K562 (cell line): ENCODE results near the gene ARID3B. TPM values are rescaled to one million over a fixed set of nuclear protein-coding genes. Genes with fewer than 3 reads are reported as not detected.

Experiments used
- ATAC-seq: fragments of 200-7000 bp; cut with Tn5 transposase; 3 replicates; pipeline ENCODE4 v1.9.1; 2020; ENCODE audit warnings: moderate library complexity
- BruUV-seq: library from RNA; stranded (reverse); fragments of 400-500 nt; replicated peaks from 2 replicates; lab custom pipeline; 2021; lab: Mats Ljungman, UMichigan
- CTCF ChIA-PET: fragments of 300-600 bp; formaldehyde crosslinking; extraction: SDS; loops from one replicate; lab custom pipeline; 2021; ENCODE audit warnings: low intra/inter-chr PET ratio; lab: Yijun Ruan, JAX
- POLR2A ChIA-PET: fragments of 300-600, 350-650 bp; sonication (Branson Sonifier 250); formaldehyde crosslinking; extraction: SDS; loops from one replicate; lab custom pipeline; 2021; ENCODE audit warnings: antibody characterized with exemption, inconsistent platforms; lab: Yijun Ruan, JAX
- DNase-seq, 4 experiments: peaks; one replicate each; pipeline versions ENCODE4 v3.0.0 to v3.0.0-alpha.2; 2011 to 2018; ENCODE audit warnings: low spot score in 3 of 4, mixed read lengths in 3 of 4; ENCODE audit errors: extremely low read depth in 1 of 4
- FAIRE-seq: peaks from 2 replicates; lab custom pipeline; 2011; peaks lifted over from hg19 to GRCh38; lab: Jason Lieb, UNC
- H2AFZ ChIP-seq: 2 replicates; pipeline ENCODE4 v1.6.0; 2011; ENCODE audit warnings: low read depth, low read length, control low read depth, inconsistent platforms
- H3K27ac ChIP-seq: fragments of 200-600 bp; 3 replicates; pipeline ENCODE4 v1.8.0; 2011; ENCODE audit warnings: low read depth, mild to moderate bottlenecking, control low read depth, inconsistent platforms, low read length, moderate library complexity, mixed read lengths; ENCODE audit errors: extremely low read depth
- H3K27me3 ChIP-seq, 2 experiments: fragments of 300-600 bp in 1 of 2; 2 replicates in 1 of 2; 3 replicates in 1 of 2; pipeline versions ENCODE4 v1.6.0 to v1.8.0; 2011; ENCODE audit warnings: inconsistent platforms in 2 of 2, low read length in 2 of 2, mild to moderate bottlenecking in 1 of 2, mixed read lengths in 1 of 2, moderate library complexity in 1 of 2; ENCODE audit not compliant: control insufficient read depth in 2 of 2, insufficient read depth in 2 of 2
- H3K36me3 ChIP-seq: fragments of 300-600 bp; 3 replicates; pipeline ENCODE4 v1.8.0; 2011; ENCODE audit warnings: mild to moderate bottlenecking, low read length, inconsistent platforms; ENCODE audit not compliant: control insufficient read depth, insufficient read depth
- H3K4me1 ChIP-seq, 2 experiments: fragments of 200-600 bp in 1 of 2; replicated peaks in 1 of 2; 2 replicates in 1 of 2; 3 replicates in 1 of 2; pipeline versions ENCODE4 v1.5.1 to v1.8.0; 2011; ENCODE audit warnings: inconsistent platforms in 2 of 2, low read length in 2 of 2, mild to moderate bottlenecking in 1 of 2, mixed read lengths in 1 of 2, moderate library complexity in 1 of 2; ENCODE audit not compliant: control insufficient read depth in 2 of 2, insufficient read depth in 2 of 2
- H3K4me2 ChIP-seq: 2 replicates; pipeline ENCODE4 v1.6.1; 2011; ENCODE audit warnings: low read length, control low read depth, inconsistent platforms, mixed read lengths; ENCODE audit not compliant: insufficient read depth
- H3K4me3 ChIP-seq: fragments of 200-600 bp; sonication (generic), shearing (Covaris generic); 2 replicates; pipeline ENCODE4 v1.5.1; 2016; ENCODE audit warnings: control low read depth, inconsistent platforms
- H3K79me2 ChIP-seq: fragments of 200-600 bp; 3 replicates; pipeline ENCODE4 v1.8.0; 2011; ENCODE audit warnings: low read length, inconsistent platforms; ENCODE audit not compliant: control insufficient read depth, insufficient read depth
- H3K9ac ChIP-seq, 2 experiments: 2 replicates each; pipeline versions ENCODE4 v1.6.0 to v1.6.1; 2011; ENCODE audit warnings: low read depth in 2 of 2, low read length in 2 of 2, control low read depth in 1 of 2, inconsistent platforms in 1 of 2, mild to moderate bottlenecking in 1 of 2, mixed read lengths in 1 of 2; ENCODE audit not compliant: insufficient read depth in 1 of 2
- H3K9me1 ChIP-seq: one replicate; pipeline ENCODE4 v1.6.0; 2011; ENCODE audit warnings: inconsistent platforms, mild to moderate bottlenecking, low read length, moderate library complexity; ENCODE audit not compliant: control insufficient read depth, insufficient read depth
- H3K9me3 ChIP-seq: replicated peaks from 2 replicates; pipeline ENCODE4 v1.5.1; 2011; ENCODE audit warnings: low read depth, low read length, inconsistent platforms; ENCODE audit not compliant: control insufficient read depth, insufficient read depth
- H4K20me1 ChIP-seq: replicated peaks from 2 replicates; pipeline ENCODE4 v1.6.1; 2011; ENCODE audit warnings: low read length, inconsistent platforms, mixed read lengths; ENCODE audit not compliant: control insufficient read depth, insufficient read depth
- CTCF ChIP-seq, 3 experiments: IDR thresholded peaks in 2 of 3; conservative IDR thresholded peaks in 1 of 3; 2 replicates each; pipeline ENCODE4 v1.5.1; 2011 to 2012; ENCODE audit warnings: low read length in 3 of 3, mild to moderate bottlenecking in 3 of 3, control low read depth in 2 of 3, improper control_type of control experiment in 1 of 3, inconsistent platforms in 1 of 3, low read depth in 1 of 3, mixed read lengths in 1 of 3, moderate library complexity in 1 of 3; ENCODE audit not compliant: insufficient read depth in 2 of 3
- CTCFL ChIP-seq: IDR thresholded peaks from 2 replicates; pipeline ENCODE4 v1.6.1; 2011; ENCODE audit warnings: borderline replicate concordance, low read depth, mild to moderate bottlenecking, moderate library complexity, low read length; ENCODE audit not compliant: insufficient read depth, poor library complexity, severe bottlenecking
- DPF2 ChIP-seq: fragments of 450-650 bp; IDR thresholded peaks from 2 replicates; pipeline ENCODE4 v1.6.1; 2016
- EGR1 ChIP-seq: fragments of 450-650 bp; conservative IDR thresholded peaks from 2 replicates; pipeline ENCODE4 v1.6.1; 2017; ENCODE audit warnings: mild to moderate bottlenecking
- FOXJ3 ChIP-seq: sonication (generic); formaldehyde crosslinking; IDR thresholded peaks from 2 replicates; pipeline ENCODE4 v1.4.0; 2020; ENCODE audit warnings: mild to moderate bottlenecking, missing genetic modification reagents
- FOXP1 ChIP-seq: sonication (generic); formaldehyde crosslinking; IDR thresholded peaks from 2 replicates; pipeline ENCODE4 v1.8.0; 2022; ENCODE audit warnings: mild to moderate bottlenecking, missing genetic modification reagents
- NKRF ChIP-seq: fragments of 450-650 bp; IDR thresholded peaks from 2 replicates; pipeline ENCODE4 v1.6.1; 2016; ENCODE audit warnings: borderline replicate concordance
- NR2F6 ChIP-seq: fragments of 450-650 bp; formaldehyde crosslinking; IDR thresholded peaks from 2 replicates; pipeline ENCODE4 v1.4.0; 2020; ENCODE audit warnings: mild to moderate bottlenecking
- PPARD ChIP-seq: fragments of 250-450 bp; sonication (Bioruptor Pico); IDR thresholded peaks from 2 replicates; pipeline ENCODE4 v1.8.0; 2022; ENCODE audit warnings: inconsistent platforms, mild to moderate bottlenecking, moderate library complexity
- RAD21 ChIP-seq, 2 experiments: fragments of 250-450 bp in 1 of 2; fragments of 450-650 bp in 1 of 2; sonication (Bioruptor Pico) in 1 of 2; formaldehyde crosslinking in 1 of 2; IDR thresholded peaks in 1 of 2; conservative IDR thresholded peaks in 1 of 2; 2 replicates each; pipeline versions ENCODE4 v1.4.0 to v1.8.0; 2020 to 2022; ENCODE audit warnings: mild to moderate bottlenecking in 2 of 2, moderate library complexity in 1 of 2
- ZNF507 ChIP-seq: conservative IDR thresholded peaks from 2 replicates; pipeline ENCODE4 v1.6.1; 2017; ENCODE audit warnings: missing genetic modification characterization, missing compliant biosample characterization
- WGBS: fragments of 100-300 bp; shearing (Covaris generic); methylation state at CpG from one replicate; pipeline ENCODE4 v1.1.6; 2016; ENCODE audit warnings: low coverage, mixed read lengths; ENCODE audit not compliant: insufficient coverage; ENCODE audit errors: missing lambda C conversion rate; 5-methylcytosine and 5-hydroxymethylcytosine counted together
- in situ Hi-C: fragments of 300-500 bp; cut with MboI; formaldehyde crosslinking; loops from 4 replicates; pipeline ENCODE4 v1.15.0; 2018; ENCODE audit warnings: inconsistent platforms, mixed read lengths
- intact Hi-C: fragments of 100-400 bp; cut with micrococcal nuclease; formaldehyde crosslinking; loops from 2 replicates; pipeline ENCODE4 v1.14.2; 2022
- polyA plus RNA-seq, 8 experiments: library from polyadenylated mRNA; depleted of rRNA in 4 of 8; stranded (reverse) in 5 of 8; unstranded in 3 of 8; fragments of >200 nt; fragmentation: Nextera tagmentation in 2 of 8; fragmentation: Illumina TruSeq in 1 of 8; extraction: Ambion mirVana in 2 of 8; extraction: Trizol in 1 of 8; gene quantifications; 2 replicates each; pipeline versions ENCODE4 v1.2.1 to v1.2.3, GENCODE V29; 2011 to 2014; ENCODE audit warnings: inconsistent platforms in 1 of 8, missing spikeins in 1 of 8
- total RNA-seq, 7 experiments: library from RNA; depleted of rRNA in 6 of 7; stranded (reverse); fragments of >200 nt in 6 of 7; fragmentation: Illumina TruSeq in 2 of 7; extraction: Trizol in 2 of 7; gene quantifications; 2 replicates each; pipeline versions ENCODE4 v1.2.1 to v1.2.3, GENCODE V29; 2011 to 2021; ENCODE audit warnings: low replicate concordance in 1 of 7
- TF ChIP-seq, protein P1 (sequence below), 2 experiments: fragments of 200-800 bp in 1 of 2; sonication (Bioruptor generic) in 1 of 2; sonication (generic) in 1 of 2; formaldehyde crosslinking in 1 of 2; IDR thresholded peaks in 1 of 2; conservative IDR thresholded peaks in 1 of 2; 2 replicates each; pipeline versions ENCODE4 v1.5.0 to v1.6.1; 2016 to 2020; ENCODE audit warnings: missing compliant biosample characterization in 1 of 2, missing genetic modification characterization in 1 of 2, missing genetic modification reagents in 1 of 2

Gene ARID3B
- total and polyA plus RNA-seq, 9 of the 15 experiments (the other 6 are each of a cell fraction or from before 2014, with no cell fraction given), result 0.32 to 15.1 (median 7.1) TPM

GRCh38 chr15:74543583-74543982 is 2.6 kb downstream of the ARID3B start:
- Histone ChIP-seq H3K36me3 (peaks cover 13% of the 10 kb centered on the region; the same call in 2 of the 3 replicates), H2AFZ (no peak overlapping the region), H3K4me1 (peaks cover 22 to 28% of the 10 kb centered on the region in 2 experiments), H3K4me3 (no peak overlapping the region), H3K27ac (no peak overlapping the region), H4K20me1 (peaks cover 46% of the 10 kb centered on the region), H3K9me1 (no peaks in the 10 kb centered on the region), H3K9ac (no peak overlapping the region), H3K4me2 (no peak overlapping the region), H3K9me3 (no peaks in the 10 kb centered on the region), H3K79me2 (peaks cover 44% of the 10 kb centered on the region), H3K27me3 (no peaks in the 10 kb centered on the region)
- WGBS, result 27% methylated on average over 3 of the region's 3 CpGs
- CTCF ChIA-PET, result no interaction called here
- ATAC-seq (no peak), FAIRE-seq (no peak), DNase-seq (peak in 1 of 4 experiments; percentile 28)
- POLR2A ChIA-PET, result no interaction called here
- BruUV-seq, result no TSS peak
- in situ Hi-C loops, result no loop called here
- intact Hi-C loops, result loop anchor here (5.0 kb wide), 1 partner anchor 81 kb away; the partner anchor contains the start of gene UBL7
- 0 out of 2 replicates have a peak, but pooled peaks have one; percentile 24 for TF ChIP-seq NKRF
- TF ChIP-seq CTCFL, result peak; percentile 47
- 0 out of 4 replicates have a peak, but pooled peaks of 1 of the 2 experiments have one; percentile 13 for TF ChIP-seq RAD21 (CRISPR knock-in tag; conservative IDR thresholded peaks at IDR 0.05 in 1 of 2, IDR thresholded peaks at IDR 0.05 in 1 of 2)
- 0 out of 2 replicates have a peak, but pooled peaks have one; percentile 17 for TF ChIP-seq DPF2
- TF ChIP-seq FOXP1 (CRISPR knock-in tag), result no peak
- no peak for TF ChIP-seq NR2F6 (CRISPR knock-in tag)
- TF ChIP-seq, protein P1, sequence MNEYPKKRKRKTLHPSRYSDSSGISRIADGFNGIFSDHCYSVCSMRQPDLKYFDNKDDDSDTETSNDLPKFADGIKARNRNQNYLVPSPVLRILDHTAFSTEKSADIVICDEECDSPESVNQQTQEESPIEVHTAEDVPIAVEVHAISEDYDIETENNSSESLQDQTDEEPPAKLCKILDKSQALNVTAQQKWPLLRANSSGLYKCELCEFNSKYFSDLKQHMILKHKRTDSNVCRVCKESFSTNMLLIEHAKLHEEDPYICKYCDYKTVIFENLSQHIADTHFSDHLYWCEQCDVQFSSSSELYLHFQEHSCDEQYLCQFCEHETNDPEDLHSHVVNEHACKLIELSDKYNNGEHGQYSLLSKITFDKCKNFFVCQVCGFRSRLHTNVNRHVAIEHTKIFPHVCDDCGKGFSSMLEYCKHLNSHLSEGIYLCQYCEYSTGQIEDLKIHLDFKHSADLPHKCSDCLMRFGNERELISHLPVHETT (CRISPR knock-in tag; conservative IDR thresholded peaks at IDR 0.05 in 1 of 2, IDR thresholded peaks at IDR 0.05 in 1 of 2), result no peak
- TF ChIP-seq EGR1, result 0 out of 2 replicates have a peak, but pooled peaks have one; percentile 11
- no peak for TF ChIP-seq ZNF507
- TF ChIP-seq CTCF (IDR thresholded peaks at IDR 0.05 in 2 of 3, conservative IDR thresholded peaks at IDR 0.05 in 1 of 3; ENCODE audit: insufficient read depth in 2 of 3, low read depth in 1 of 3, low read length in 3 of 3), result peak; percentile 26 to 40 (median 39); a peak in 5 of 6 replicates
- TF ChIP-seq PPARD (CRISPR knock-in tag), result no peak
- no peak for TF ChIP-seq FOXJ3 (CRISPR knock-in tag)
